Measurements from ENCODE around the gene PRSS37. TPM values are rescaled to one million over a fixed set of nuclear protein-coding genes. Genes with fewer than 3 reads are reported as not detected.
"Not testable (repeated sequence)": the region's sequence is repeated elsewhere in the genome, so short reads cannot be mapped to it uniquely, and the experiment has no call there.

The PRSS37 gene, protein sequence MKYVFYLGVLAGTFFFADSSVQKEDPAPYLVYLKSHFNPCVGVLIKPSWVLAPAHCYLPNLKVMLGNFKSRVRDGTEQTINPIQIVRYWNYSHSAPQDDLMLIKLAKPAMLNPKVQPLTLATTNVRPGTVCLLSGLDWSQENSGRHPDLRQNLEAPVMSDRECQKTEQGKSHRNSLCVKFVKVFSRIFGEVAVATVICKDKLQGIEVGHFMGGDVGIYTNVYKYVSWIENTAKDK
- total RNA-seq (2014; rRNA removed; shearing (Covaris generic)) = not detected in 2 replicates

DNA sequence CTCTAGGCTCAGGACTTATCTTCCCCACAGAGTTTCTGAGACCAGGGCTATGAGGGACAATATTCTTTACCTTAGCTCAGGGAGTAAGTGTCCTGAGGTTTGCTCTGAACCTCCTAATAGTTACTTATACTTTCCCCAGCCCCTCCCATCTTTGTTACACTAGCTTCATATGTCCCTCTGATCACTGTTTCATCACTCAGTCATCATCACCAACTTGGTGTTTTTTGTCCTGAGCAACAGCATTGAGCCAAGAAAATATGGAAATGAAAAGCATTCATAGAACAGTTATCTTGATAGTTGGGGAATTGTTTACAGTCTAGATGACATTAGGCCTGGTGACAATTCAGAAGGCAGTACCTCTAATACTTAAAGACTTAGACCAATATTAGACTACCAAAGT is at the start of gene PRSS37:
TSS of gene PRSS37 (minus strand) at position 101 of the 400 bp plus-strand sequence. CDS start 436 bp downstream, outside the sequence.
- no peak for DNase-seq (ENCODE audit: low read depth)

DNA sequence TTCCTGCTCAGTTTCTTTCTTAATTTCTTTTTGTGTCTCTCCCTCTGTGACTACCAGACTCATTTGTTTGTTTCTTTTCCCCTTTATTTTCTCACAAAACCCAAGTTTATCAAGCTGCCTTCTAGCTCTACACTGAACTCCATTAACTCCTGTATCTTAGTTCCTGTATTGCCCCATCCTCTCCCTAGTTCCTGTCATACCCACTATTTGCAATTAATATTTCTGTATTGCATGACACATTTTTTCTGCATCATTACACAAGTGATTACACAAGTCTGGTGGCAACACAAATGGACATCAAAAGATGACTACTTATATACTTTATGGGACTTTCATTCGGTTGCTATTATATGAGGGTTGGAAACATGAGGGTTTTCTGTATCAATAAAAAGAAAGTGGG is 48.0 kb upstream of the PRSS37 start:
- DNase-seq (ENCODE audit: low read depth) = no peak

DNA sequence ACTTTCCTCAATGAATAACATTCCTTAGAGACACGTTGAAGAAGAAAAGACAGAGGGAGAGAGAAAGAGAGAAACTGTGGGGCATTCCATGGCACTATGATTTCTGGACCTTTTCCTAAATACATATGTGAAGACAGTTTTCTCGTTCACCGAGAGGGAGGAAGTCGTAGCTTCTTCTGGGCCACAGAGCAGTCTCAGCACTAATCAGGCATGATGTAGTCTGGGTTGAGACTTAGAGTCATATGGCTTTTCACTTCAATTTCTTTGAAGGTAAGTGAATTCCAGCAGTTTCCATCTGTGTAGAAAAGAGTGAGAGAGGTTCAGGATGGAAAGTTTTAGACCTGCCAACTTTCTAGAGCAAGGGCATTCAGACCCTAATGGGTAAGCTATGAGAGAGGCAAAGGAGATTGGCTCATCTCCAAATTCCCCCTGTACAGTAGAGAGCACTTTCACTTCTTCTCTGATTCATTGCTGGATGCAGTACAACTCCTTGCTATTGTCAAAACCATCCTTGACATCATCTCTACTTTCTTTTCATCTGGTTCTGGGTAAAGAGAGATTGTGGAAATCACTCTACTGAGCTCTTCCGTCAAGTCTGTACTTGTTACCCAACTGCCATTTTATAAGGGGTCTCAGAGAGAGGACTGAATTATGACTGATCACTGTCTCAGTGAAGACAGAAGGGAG is 43.4 kb upstream of the PRSS37 start:
- no peak for DNase-seq (ENCODE audit: low read depth)

DNA sequence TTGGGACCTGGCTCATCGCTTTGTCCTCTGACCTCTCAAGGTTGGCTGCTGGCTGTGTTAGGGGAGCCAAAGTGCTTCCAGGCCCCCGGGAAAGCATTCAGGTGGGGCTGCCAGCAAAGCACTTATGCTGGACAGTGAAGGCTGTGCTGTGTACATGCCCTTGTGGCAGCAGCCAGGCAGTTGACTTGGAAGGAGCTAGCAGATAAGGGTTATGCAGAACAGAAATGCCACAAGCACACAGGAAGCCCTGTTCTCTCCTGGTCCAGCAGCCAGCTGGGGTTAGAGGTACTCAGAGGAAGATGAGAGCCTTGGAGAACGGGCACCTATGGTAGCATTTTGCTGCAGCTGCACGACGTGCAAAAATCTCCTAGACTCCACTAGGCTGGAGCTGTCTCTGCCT is 39.7 kb upstream of the PRSS37 start:
- DNase-seq (ENCODE audit: low read depth) = no peak

DNA sequence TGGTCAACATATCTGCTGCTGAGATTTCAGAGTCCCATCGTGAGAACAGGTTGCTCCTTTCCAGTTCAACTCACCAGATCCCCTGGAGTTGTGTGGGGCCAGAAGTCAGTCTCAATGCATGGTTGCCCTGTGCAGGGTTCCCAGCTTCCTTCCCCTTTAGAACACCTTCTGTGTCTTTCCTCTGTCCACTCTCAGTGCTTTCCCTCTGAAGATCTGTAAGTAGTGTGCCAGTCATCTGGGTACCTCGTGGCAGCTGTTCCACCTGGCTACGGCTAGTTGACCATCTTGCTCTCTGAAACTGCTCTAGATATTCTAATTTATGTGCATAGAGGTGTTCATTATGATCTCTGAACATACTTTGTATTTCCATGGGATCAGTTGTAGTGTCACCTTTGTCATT is 36.1 kb upstream of the PRSS37 start:
- no peak for DNase-seq (ENCODE audit: low read depth)

DNA sequence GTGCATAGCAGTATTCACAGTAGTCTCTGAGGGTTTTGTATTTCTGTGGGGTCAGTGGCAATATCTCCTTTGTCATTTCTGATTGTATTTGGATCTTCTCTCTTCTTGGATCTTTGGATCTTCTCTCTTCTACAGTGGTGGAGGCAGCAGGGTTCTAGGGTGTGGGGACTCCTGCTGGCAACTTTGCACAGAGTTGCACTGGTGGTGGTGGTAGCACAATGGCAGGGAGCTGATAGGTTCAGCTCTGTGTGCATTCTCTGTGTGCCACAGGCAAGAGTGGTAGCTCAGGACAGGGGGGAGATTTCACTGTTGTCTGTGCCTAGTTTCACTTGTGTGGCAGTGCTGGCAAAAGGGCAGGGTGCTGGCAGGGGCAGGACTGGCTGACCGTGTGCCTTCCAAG is 35.1 kb upstream of the PRSS37 start:
- no peak for DNase-seq (ENCODE audit: low read depth)

DNA sequence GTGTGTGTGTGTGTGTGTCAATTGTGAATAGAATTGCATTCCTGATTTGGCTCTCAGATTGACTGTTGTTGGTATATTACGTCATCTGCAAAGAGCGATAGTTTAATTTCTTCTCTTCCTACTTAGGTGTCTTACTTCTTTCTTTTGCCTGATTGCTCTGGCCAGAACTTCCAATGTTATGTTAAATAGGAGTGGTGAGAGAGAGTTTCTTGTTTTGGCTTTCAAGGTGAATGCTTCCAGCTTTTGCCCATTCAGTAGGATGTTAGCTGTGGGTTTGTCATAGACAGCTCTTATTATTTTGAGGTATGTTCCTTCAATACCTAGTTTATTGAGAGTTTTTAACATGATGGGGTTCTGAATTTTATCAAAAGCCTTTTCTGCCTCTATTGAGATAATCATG is 34.2 kb upstream of the PRSS37 start:
- DNase-seq (ENCODE audit: low read depth) = no peak

DNA sequence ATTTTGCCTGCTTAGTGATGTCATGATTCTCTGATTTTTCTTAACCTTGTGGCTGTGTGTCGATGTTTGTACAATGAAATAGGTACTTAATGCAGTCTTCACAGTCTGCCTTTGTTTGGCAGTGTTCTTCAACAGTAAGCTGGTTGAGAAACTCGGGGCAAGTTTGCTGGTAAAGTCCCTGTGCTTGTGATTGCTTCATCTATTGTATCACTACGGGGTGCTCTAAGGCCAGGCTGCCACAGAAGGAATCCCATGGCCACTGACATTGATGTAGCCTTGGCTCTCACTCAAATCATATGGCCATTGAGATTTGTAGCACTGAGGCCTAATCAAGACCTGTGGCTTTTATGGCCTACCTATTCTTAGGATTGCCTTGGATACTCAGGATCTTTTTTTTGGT is 33.5 kb upstream of the PRSS37 start:
- DNase-seq (ENCODE audit: low read depth) = no peak

DNA sequence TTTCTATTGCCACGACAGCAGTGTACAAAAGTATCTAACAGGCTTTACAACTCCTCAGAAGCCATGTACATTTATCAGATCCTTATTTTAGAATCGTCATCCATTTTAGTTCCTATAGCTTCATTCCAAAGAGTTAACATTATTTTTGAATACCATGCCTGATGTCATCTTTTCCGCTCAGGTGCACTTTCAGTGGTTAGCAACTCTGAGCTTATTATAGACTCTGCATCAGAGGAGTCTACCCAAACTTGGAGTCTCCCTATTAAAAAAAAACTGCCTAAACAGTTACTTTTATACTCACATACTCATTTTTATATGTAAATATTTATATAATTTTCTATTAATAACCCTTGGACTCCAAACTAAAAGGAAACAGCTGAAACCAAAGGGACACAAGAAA is 31.6 kb upstream of the PRSS37 start:
- no peak for DNase-seq (ENCODE audit: low read depth)

DNA sequence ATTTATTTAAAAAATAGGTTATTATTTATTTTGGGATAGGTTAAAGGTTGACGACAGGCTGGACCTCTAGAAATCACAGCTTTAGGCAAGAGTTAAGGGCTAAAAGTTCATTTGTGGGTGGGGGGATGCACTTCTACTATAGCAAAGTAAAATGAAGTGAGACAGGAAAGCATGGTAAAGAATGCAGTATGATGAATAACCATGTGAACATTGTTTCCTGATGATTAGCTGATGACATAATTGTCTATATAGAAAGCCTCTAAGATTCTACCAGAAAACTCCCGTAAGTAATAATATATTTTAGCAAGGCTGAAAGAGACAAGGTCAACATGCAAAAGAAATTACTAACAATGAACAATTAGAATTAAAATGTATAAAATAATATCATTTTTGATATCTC is 25.7 kb upstream of the PRSS37 start:
- no peak for DNase-seq (ENCODE audit: low read depth)

DNA sequence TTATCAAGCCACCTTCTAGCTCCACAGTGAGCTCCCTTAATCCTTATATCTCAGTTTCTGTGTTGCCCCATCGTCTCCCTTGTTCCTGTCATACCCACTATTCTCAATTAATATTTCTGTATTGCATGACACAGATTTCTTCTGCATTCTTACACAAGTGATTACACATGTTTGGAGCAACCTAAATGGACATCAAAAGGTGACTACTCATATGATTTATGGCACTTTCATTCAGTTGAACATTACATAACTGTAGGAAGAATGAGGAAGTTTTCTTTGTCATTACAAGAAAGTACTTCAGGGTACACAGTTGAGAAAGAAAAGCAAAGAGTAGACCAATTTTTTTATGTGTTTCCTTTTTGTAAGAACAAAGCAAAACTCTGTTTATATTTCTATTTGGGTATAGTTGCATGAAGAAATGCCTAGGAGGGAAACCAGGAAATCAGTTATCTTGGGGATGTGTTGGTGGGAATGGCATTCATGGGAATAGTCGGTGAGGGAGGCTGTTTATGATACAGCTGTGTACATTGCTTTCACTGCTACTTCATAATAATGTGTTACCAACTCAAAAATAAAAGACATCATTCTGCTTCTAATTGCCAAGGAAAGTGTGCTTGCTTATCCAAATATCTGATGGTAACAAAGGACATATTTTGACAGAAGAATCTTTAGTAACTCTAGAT is 23.6 kb upstream of the PRSS37 start:
- DNase-seq (ENCODE audit: low read depth) = no peak

DNA sequence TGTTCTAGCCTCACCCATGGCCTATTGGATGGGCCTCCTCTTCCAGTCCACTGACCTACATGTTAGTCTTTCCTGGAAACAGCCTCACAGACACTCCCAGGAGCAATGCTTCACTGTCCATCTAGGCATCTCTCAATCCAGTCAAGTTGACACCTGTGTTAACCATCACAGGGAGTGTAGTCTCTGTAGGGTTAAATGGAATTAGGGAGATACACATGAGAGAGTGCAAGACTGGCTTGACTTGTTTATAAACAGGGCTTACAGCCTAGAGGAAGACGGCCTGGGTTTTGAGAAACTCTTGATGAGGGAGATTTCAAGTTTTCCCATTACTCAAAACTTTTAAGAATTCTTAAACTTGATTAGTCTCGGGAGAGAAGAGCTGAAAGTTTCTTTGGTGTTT is 18.9 kb upstream of the PRSS37 start:
- DNase-seq (ENCODE audit: low read depth) = no peak

DNA sequence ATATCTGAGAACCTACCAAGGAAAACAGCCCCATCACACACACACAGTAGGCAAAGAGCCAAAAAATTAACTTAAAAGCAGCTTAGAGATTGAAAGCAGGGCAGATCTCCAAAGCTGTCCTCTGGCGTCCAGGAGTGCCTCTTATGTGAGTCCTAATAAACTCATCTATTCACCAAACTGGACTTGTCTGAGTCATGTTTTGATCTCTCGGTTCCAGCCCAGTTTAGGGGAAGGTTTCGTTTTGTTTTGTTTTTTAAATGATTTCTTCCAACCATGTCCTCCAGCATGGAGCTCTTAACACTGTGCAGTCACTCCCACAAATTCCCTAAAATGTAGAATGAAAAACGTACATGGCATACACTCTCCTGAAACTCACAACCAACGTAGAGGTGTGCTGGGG is 6.7 kb upstream of the PRSS37 start:
- no peak for DNase-seq (ENCODE audit: low read depth)

DNA sequence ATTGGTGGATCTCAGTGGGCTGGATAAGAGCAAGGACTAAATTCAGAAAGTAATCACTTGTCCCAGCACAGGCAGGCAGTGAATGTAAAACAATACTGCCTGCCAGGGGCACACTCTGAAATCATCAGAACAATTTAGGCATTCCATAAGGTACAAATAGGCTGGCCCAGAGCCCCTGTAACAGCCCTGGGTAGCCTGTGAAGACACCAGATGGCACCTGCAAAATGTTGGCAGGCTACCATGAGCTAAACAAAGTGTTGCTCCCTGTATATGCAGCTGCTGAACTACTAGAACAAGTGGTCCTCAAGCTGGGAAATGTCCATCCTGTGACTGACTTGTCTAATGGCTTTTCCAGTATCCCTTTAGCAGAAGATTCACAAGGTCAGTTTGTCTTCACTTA is 3.0 kb upstream of the PRSS37 start:
- no peak for DNase-seq (ENCODE audit: low read depth)

DNA sequence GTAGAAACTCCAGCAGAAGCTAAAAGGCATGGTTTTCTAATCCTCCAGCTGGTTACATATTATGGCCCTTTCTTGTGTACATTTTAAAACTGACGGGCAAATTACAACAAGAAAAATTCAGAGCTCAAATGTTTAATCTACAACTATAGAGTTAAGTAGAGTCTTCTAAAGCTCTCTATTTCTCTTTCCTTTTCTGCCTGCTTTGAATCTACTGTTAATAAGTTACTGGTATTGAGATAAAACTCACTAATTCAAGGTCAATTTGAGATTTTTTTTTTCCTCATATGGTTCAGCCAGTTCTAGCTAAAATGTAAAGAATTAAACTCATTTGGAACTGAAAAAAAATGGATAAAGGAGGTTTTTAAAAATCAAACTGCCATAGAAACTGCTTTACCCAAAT is 1.6 kb upstream of the PRSS37 start:
- no peak for DNase-seq (ENCODE audit: low read depth)

DNA sequence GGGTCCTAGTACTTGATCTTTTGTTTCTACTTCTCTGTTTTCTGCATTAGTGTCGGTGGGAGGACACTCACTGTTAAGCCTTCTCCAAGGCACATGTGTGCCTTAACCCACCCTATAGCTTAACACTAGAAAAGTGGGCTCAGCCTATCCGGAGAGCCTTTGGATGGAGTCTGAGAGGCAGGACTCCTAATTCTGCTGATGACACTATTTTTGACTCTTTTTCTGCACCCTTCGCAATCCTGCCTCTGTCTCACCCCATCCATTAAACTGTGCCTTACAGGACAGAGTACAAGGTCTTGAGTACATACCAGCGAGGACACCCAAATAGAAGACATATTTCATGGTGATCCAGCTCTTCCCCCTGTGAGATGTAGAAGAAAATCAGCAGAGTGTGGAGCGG is 577 bp downstream of the PRSS37 start:
- no peak for DNase-seq (ENCODE audit: low read depth)

DNA sequence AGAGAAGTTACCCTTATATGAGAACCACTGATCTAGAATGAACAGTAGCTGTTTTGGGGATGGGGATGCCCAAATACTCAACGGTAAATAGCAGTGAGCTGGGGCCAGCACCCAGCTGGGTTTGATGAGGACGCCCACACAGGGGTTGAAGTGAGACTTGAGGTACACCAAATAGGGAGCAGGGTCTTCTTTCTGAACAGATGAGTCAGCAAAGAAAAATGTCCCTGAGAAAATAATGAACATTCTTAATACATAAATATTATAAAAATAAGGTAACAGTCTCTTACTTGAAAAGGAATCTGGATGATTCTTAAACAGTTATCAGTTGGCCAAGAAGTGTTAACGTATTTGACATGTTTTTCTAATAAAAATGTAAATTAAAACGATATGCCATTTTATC is 2.0 kb downstream of the PRSS37 start:
- no peak for DNase-seq (ENCODE audit: low read depth)

DNA sequence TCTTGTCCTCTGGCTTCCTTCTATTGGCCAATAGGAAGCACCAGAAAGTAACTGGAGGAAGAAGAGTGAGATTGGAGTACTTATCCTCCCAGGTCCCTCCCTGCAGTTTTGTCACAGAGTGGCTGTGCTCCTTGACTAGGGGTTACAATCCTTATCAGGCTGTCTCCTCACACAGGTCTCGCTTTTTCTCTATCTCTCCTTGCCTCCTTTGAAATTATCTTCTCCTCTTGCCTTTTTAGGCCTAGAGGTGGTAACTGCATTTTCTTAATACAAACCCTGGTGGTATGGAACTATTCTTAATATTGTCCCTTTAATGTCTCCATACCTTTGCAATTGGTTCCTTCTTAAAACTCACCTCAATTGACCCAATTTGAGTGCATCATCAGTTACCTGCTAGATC is 2.7 kb downstream of the PRSS37 start:
- DNase-seq (ENCODE audit: low read depth) = no peak

DNA sequence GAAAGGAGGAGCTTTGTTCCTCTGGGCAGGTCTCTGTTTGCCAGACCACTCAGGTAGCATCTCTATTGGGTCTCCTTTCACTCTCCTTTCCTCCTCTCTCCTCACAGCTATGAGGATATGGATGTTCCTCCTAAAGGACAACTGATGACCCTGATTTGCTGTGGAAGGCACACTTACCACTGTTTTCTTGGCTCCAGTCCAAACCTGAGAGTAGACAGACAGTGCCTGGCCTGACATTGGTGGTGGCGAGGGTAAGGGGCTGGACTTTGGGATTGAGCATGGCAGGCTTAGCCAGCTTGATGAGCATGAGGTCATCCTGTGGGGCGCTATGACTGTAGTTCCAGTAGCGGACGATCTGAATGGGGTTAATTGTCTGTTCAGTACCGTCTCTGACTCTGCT is 3.6 kb downstream of the PRSS37 start:
- no peak for DNase-seq (ENCODE audit: low read depth)

DNA sequence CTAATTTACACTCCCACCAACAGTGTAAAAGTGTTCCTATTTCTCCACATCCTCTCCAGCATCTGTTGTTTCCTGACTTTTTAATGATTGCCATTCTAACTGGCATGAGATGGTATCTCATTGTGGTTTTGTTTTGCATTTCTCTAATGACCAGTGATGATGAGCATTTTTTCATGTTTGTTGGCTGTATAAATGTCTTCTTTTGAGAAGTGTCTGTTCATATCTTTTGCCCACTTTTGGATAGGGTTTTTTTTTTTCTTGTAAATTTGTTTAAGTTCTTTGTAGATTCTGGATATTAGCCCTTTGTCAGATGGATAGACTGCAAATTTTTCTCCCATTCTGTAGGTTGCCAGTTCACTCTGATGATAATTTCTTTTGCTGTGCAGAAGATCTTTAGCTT is 18.9 kb downstream of the PRSS37 start:
- not testable (repeated sequence) for DNase-seq (ENCODE audit: low read depth)

DNA sequence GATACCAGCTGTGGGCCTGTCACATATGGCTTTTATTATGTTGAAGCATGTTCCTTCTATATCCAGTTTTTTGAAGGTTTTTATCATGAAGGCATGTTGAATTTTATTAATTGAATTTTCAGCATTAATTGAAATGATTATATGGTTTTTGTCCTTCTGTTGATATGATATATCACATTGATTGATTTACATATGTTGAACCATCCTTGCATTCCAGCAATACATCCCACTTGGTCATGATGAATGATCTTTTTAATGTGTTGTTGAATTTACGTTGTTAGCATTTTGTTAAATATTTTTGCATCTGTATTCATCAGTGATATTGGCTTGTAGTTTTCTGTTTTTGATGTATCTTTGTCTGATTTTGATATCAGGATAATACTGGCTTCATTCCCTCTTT is 21.2 kb downstream of the PRSS37 start:
- no peak for DNase-seq (ENCODE audit: low read depth)

DNA sequence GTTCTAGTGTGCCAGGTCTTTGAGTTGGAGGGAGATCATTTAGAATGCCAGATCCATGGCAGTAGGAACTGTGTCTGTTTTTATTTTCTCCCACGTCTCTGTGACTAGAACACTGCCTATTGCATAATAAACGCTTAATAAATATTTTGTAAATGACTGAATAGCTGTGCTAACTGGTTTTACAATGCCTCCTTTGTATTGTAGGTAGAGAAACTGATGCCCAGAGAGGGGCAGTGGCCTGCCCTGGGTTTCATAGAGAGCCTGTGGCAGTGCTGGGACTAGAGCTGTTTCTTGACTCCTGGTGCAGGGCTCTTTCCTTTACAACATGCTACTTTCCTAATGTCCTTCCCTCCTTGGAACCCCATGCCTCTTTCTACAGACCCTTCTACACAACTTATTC is 48.8 kb downstream of the PRSS37 start:
- DNase-seq (ENCODE audit: low read depth) = no peak

DNA sequence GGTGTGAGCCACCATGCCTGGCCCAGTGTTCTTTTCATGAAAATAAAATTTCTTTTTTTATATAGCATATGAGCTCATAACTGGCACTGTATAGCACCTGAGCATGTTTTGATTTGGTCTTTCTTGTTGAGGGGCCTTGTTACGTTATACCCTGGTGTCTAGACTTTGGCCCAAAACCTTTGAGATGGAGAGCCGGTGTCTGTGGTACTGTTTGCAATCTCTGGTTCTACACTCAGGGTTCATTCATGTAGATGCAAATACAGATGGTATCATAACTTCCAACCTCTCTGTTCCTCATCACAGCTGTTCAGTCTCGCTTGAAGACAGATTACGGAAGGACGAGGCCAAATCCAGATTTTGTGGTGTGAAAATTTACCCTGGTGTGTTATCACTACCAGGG is 51.4 kb downstream of the PRSS37 start, which contains the start of gene TAS2R5:
TSS of gene TAS2R5 (plus strand) at position 301 of the 400 bp plus-strand sequence. CDS start 145 bp downstream, outside the sequence.
- no peak for DNase-seq (ENCODE audit: low read depth)

Measured in Daoy (cell line).